ENCODE data around the gene OR2AT4.
"Not testable (repeated sequence)": the region's sequence is repeated elsewhere in the genome, so short reads cannot be mapped to it uniquely, and the experiment has no call there.

OR2AT4 gene

GRCh38 chr11:75063741-75064314 lies 32.8 kb downstream of the OR2AT4 start:
- DNase-seq: no peak

- no peak for DNase-seq
Measured at GRCh38 chr11:75059299-75059698, 37.4 kb downstream of the OR2AT4 start.

GRCh38 chr11:75056814-75057213 lies 39.9 kb downstream of the OR2AT4 start:
- no peak for DNase-seq

- DNase-seq: no peak
Measured at GRCh38 chr11:75055511-75055910, 41.2 kb downstream of the OR2AT4 start.

- DNase-seq: no peak
Measured at GRCh38 chr11:75052457-75052856, 44.2 kb downstream of the OR2AT4 start.

GRCh38 chr11:75051043-75051442 lies 45.6 kb downstream of the OR2AT4 start:
- DNase-seq: no peak

- no peak for DNase-seq
Measured at GRCh38 chr11:75050516-75050915, 46.2 kb downstream of the OR2AT4 start.

- DNase-seq: not testable (repeated sequence)
Measured at GRCh38 chr11:75049501-75050266, 47.0 kb downstream of the OR2AT4 start.

- DNase-seq: no peak
Measured at GRCh38 chr11:75047191-75047590, 49.5 kb downstream of the OR2AT4 start.

- DNase-seq: not testable (repeated sequence)
Measured at GRCh38 chr11:75046668-75047067, 50.0 kb downstream of the OR2AT4 start.

- not testable (repeated sequence) for DNase-seq
Measured at GRCh38 chr11:75044381-75045170, 52.1 kb downstream of the OR2AT4 start.

- DNase-seq: not testable (repeated sequence)
Measured at GRCh38 chr11:75041821-75042220, 54.9 kb downstream of the OR2AT4 start.

- no peak for DNase-seq
Measured at GRCh38 chr11:75041263-75041662, 55.4 kb downstream of the OR2AT4 start.

- DNase-seq: no peak
Measured at GRCh38 chr11:75040167-75040770, 56.4 kb downstream of the OR2AT4 start.

GRCh38 chr11:75035911-75036565 lies 60.6 kb downstream of the OR2AT4 start:
- no peak for DNase-seq

GRCh38 chr11:75035256-75035655 lies 61.4 kb downstream of the OR2AT4 start:
- DNase-seq: no peak

GRCh38 chr11:75033916-75034315 lies 62.8 kb downstream of the OR2AT4 start:
- no peak for DNase-seq

- no peak for DNase-seq
Measured at GRCh38 chr11:75032550-75032935, 64.1 kb downstream of the OR2AT4 start.

GRCh38 chr11:75031771-75032549 lies 64.7 kb downstream of the OR2AT4 start:
- no peak for DNase-seq
